DMS114 treated with DMSO at 0.1 percent for 48 hours (cell line): ENCODE measurements around the gene CNR2.
A peak's percentile ranks its signal among the peaks of the same experiment; 100 is the strongest.
"Not testable (repeated sequence)": the region's sequence is repeated elsewhere in the genome, so short reads cannot be mapped to it uniquely, and the experiment has no call there.

ENCODE experiments used
- DNase-seq: peaks from one replicate; lab custom pipeline; 2025; ENCODE audit not compliant: unreplicated experiment; lab: John Stamatoyannopoulos, UW

CNR2 gene

DNA sequence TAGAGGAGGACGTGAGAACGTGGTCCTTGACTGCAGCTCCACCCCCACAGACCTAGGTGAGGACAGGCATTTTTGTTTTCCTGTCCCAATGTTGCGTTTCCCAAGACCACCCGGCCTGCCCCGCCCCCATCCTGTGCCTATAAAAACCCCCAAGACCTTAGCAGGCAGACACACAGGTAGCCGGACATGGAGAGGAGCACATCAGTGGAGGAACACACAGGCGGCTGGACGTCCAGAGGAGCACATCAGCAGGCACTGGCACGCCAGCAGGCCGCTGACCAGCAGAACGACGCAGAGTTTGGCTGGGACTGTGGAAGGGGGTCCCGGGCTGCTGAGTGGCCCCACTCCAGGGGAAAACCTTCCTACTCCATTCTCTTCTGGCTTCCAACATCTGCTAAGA, 75.3 kb downstream of the CNR2 start:
- no peak for DNase-seq

DNA sequence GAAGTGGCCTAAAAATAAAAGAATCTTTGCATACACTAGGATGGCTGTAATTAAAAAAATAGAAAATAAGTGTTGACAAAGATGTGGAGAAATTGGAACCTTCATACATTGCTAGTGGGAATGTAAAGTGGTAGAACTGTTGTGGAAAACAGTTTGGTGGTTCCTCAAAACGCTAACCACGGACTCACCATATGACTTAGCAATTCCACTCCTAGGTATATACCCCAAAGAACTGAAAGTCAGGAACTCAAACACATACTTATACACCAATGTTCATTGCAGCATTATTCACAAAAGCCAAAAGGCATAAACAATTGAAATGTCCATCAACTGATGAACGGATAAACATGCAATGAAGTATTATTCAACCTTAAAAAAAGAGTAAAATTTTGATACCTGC, 77.1 kb downstream of the CNR2 start:
- DNase-seq = no peak

DNA sequence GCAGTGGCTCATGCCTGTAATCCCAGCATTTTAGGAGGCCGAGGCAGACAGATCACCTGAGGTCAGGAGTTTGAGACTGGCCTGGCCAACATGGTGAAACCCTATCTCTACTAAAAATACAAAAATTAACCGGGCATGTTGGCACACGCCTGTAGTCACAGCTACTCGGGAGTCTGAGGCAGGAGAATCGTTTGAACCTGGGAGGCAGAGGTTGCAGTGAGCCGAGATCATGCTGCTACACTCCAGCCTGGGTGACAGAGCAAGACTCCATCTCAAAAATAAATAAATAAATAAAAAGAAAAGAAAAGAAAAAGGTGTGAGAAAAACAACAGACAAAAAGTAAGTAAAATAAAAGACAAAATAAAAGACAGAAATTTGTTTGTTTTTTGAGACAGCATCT, 79.0 kb downstream of the CNR2 start:
- not testable (repeated sequence) for DNase-seq

DNA sequence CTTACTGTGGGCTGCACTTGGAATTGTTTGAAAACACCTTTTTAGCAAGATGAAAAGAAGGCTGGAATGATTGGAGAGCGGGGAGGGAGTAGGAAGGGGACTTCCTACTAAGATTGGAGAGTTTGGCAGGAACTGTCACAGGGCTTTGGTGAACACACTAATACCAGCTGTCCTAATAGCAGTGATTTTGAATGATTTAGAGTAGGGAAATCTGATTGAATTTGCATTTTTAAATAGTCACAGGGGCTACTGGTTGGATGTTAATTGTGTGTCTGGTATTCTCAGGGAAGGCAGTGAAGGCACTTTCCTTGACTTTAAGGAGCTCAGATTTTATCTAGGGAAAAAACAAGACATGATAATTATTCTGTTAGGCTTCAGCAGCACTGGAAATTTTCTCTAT, 85.4 kb downstream of the CNR2 start:
- DNase-seq = no peak

DNA sequence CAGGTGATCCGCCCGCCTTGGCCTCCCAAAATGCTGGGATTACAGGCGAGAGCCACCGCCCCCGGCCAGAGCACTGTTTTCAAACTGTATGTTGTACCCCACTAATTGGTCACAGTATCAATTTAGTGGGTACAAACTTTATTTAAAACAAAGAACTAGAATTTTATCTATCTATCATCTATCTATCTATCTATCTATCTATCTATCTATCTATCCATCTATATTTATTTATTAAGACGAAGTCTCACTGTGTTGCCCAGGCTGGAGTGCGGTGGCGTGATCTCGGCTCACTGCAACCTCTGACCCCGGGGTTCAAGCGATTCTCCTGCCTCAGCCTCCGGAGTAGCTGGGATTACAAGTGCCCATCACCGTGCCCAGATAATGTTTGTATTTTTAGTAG, 86.6 kb downstream of the CNR2 start:
- not testable (repeated sequence) for DNase-seq

DNA sequence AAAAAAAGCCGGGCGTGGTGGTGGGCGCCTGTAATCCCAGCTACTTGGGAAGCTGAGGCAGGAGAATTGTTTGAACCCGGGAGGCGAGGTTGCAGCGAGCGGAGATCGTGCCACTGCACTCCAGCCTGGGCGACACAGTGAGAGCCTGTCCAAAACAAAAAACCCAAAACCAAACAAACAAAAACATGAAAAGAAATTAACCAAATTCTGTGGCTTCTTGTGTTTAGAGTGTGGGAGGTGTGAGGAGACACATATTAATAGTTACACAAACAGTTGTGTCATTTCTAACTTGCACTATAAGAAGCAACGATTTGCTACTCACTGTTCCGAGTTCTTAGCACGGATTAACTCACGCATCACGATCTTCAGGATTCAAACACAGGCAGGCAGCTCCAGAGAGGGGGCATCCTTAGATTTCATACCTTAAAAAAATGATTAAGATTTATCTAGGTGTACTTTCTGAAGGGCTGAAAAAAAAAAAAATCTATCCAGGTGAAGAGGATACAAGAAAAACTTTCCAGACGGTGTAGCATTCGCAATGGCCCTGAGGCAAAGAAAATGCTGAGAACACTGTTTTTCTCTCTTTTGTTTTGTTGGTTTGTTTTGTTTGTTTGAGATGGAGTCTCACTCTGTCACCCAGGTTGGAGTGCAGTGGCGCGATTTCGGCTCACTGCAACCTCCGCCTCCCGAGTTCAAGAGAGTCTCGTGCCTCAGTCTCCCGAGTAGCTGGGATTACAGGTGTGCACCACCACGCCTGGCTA, 87.2 kb downstream of the CNR2 start:
- DNase-seq = no peak

DNA sequence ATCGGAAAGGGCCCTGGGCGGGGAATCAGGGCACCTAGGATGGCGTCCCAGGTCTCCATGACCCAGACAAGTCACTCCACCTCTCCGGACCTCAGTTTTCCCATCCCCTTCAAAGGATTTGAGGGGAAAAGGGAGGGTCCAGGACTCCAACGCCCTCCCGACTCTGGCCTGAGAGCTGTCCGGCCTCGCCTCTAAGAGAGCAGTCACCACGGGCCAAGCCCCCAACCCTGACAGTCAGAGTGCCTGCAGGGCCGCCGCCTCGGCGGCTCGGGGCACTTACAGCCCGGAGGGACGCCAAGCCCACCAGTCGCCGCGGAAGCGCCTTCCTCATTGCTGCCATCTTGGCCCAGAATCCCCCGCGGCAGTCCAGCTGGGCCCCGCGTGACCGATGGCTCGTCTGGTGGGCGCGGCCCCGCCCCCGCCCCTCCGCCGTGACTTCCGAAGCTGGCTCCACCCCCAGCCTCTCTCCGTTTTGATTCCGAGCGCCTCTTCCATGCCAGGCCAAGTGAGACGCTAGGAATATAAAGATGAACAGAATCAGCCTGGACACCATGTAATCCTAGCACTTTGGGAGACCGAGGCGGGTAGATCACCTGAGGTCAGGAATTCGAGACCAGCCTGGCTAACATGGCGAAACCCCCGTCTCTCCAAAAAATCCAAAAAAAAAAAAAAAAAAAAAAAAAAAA, 87.9 kb downstream of the CNR2 start, which contains the start of gene HMGCL:
Gene HMGCL (minus strand): TSS at position 354 of the 686 bp plus-strand sequence. CDS start 14 bp downstream, at position 340.
- peak; percentile 82 for DNase-seq

DNA sequence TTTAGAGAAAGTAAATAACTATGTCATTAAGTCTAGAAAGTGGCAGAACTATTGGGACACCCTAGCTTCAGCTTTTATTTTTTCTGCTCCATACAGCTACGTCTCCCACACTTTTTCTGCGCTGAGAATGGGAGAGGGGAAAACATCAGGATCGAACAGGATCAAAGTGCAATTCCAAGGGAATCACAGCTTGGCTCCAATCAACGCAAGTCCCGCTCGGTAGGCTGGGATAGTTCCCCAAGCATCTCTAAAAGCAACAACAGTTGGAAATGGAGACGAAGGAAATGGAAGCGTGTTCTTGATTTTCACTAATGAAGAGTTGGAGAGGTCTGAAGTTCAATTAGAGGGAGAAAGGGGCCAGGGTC, 88.5 kb downstream of the CNR2 start:
- DNase-seq = no peak

DNA sequence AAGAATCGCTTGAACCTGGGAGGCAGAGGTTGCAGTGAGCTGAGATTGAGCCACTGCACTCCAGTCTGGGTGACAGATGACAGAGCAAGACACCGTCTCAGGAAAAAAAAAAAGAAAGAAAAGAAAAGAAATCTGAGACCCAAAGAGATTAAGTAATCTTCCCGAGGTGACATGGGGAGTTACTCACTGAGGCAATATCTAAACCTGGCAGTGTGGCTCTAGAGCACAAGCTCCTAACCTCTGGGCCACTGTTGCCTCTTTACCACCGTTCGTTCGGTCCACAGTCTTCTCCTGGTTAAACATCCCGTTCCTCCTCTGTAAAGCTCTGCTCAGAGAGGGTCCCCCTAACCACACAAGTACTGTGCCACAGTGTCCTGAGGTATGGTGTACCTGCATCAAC, 89.4 kb downstream of the CNR2 start:
- no peak for DNase-seq
